PC-3 (cell line): ENCODE data around the gene BBS7. TPM values are rescaled to one million over a fixed set of nuclear protein-coding genes. Genes with fewer than 3 reads are reported as not detected.

Experiments
- total RNA-seq: library from RNA; depleted of rRNA; stranded (reverse); fragments of >200 nt; gene quantifications from 2 replicates; pipeline ENCODE4 v1.2.3, GENCODE V29; 2014; rRNA removed

The BBS7 gene
- total RNA-seq, 1 experiment from 2014 or later = 10.1 TPM

Other genes with a start within 250 kb of the BBS7 start
- 271 and 280 TPM in 2 replicates for gene ANXA5, start 173.5 kb downstream of the BBS7 start, total RNA-seq
- not detected in 2 replicates for gene SMIM43, start 105.3 kb downstream of the BBS7 start, total RNA-seq
- gene EXOSC9, start 69.2 kb downstream of the BBS7 start, total RNA-seq = 19.0 and 23.4 TPM in 2 replicates
- 59.1 and 78.0 TPM in 2 replicates for gene CCNA2, start 46.6 kb downstream of the BBS7 start, total RNA-seq
- not detected in 2 replicates for gene TRPC3, start 81.6 kb upstream of the BBS7 start, total RNA-seq